HG03039 (cell line): ENCODE results near the gene EXOC6.

Source experiments
- ATAC-seq: cut with Tn5 transposase; IDR thresholded peaks from one replicate; pipeline ENCODE4 v1.9.1; 2021; ENCODE audit warnings: mild to moderate bottlenecking, moderate library complexity; ENCODE audit not compliant: unreplicated experiment

The EXOC6 gene

GRCh38 chr10:93074597-93075368 lies 226.5 kb downstream of the EXOC6 start:
- ATAC-seq = no peak

GRCh38 chr10:93075369-93076221 lies 227.3 kb downstream of the EXOC6 start:
- no peak for ATAC-seq

GRCh38 chr10:93076871-93077270 lies 228.6 kb downstream of the EXOC6 start:
- no peak for ATAC-seq

GRCh38 chr10:93077860-93078337 lies 229.6 kb downstream of the EXOC6 start:
- no peak for ATAC-seq

DNA sequence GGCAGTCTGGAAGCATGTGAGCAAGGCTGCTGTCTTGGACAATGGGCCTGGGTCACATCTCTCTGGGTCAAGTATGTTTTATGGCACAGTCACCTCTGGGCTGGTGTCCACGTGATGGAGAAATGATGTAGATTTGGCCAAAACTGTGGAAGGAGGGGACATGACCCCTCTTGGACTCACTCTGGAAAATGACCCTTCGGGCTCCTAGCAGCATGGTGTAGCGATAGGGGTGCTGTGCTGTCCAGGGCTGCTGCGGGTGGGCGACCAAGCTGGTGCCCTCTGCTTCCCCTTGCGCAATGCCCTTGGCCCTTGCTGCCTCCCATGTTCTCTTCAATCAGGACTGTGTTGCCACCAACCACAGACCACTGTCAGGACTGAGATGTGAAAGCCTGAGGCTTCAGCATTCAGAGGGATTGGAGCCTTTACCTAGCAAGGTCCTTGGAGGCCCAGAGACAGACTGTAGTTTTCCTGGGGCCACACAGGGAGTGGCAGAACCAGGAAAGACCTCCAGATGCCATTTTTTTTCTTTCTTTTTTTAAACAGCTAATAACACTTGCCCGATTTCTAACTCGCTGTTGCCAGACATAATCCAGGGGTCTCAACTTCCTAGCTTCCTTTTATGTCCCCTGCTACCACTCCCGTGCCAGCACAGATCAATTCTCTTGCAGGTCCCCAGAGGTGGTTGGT lies 231.5 kb downstream of the EXOC6 start:
- ATAC-seq = no peak

DNA sequence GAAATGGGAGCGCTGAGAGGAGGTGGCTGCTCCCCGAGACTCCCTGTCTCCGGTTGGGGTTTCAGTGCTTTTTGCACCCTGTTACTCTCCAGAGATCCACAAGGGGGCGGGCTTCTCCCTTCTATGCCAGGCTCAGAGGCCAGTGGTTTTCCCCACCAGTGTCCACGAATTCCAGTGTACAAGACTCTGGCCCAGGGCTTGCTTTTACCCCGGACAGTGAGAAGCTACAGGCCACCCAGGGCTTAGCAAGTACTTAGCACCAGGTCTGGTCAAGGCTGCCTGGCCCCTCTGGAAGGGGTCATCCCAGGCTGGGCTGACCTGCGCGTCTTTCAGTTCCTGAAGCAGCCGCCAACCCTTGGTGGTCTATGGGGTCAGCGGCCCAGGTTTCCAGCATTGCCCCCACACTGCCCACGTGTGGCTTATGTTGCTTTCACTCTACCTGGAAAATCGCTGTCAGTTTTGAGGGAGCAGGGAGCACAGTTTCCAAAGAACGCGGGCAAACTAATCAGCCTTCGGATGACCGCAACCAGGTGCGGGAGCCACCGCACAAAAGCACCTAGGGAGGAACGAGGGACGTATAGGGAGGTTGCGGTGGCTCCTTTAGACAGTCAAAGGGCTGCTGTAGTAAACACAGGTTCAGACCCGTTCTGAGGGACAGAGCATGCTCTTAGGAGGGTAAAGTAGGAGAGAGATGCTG lies 232.2 kb downstream of the EXOC6 start:
- ATAC-seq = no peak

DNA sequence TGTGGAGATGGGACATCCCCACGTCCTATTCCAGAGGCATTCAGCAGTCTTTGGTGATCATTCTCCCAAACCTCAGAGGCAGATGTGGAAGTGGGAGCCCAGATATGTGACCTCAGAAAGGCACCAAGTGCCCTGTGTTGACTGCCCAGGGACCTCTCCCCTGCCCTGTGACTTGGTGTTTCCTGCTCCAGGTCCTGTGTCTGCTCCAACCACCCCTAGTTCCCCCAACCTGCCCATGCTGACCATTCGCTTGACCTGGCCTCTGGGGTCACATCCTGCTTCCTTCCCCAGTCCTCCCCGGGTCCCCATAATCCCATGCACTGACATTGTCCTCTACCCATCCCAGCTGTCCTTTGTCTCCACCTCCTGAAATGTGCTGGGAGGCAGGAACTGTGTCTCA lies 233.0 kb downstream of the EXOC6 start:
- no peak for ATAC-seq

GRCh38 chr10:93081834-93082233 lies 233.5 kb downstream of the EXOC6 start:
- ATAC-seq = no peak

- ATAC-seq = no peak
These were observed 235.6 kb downstream of the EXOC6 start for GRCh38 chr10:93083743-93084539.

GRCh38 chr10:93085272-93085859 lies 237.0 kb downstream of the EXOC6 start:
- no peak for ATAC-seq

GRCh38 chr10:93086289-93086688 lies 238.0 kb downstream of the EXOC6 start:
- no peak for ATAC-seq

DNA sequence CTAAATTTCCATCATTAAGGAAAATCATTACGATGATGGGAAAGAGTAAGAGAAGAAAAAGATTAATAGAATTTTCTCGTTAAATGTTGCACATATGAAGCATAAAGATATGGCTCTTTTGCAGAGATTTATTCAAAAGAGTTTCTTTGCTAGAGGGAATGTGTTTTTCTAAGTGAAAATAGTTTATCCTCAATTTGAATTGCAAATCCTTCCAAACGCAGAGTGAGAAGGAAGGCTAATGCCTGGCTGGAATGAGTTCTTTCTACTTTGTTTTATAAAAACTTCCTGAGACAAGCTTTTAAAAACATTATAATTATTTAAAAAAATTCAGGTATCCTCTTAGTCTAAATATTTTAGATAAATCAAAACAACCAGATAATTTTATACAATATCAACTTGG lies 239.5 kb downstream of the EXOC6 start:
- ATAC-seq = no peak

- ATAC-seq = no peak
These were observed 240.1 kb downstream of the EXOC6 start for GRCh38 chr10:93088466-93088865.

GRCh38 chr10:93090619-93091018 lies 242.3 kb downstream of the EXOC6 start:
- ATAC-seq = no peak

DNA sequence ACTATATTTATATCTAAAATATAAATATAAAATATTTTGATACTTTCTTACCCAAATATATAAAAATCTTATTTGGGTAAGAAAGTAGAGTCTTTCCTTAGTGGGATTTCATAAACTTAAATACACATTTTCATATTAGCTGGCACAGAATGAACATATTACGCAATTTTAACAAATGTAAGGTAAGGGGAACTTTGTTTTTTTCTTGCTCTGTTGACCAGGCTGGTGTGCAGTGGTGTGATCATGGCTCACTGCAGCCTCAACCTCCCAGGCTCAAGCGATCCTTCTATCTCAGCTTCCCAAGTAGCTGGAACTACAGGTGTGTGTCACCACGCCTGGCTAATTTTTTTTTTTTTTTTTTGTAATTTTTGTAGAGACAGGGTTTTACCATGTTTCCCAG lies 243.6 kb downstream of the EXOC6 start:
- no peak for ATAC-seq

DNA sequence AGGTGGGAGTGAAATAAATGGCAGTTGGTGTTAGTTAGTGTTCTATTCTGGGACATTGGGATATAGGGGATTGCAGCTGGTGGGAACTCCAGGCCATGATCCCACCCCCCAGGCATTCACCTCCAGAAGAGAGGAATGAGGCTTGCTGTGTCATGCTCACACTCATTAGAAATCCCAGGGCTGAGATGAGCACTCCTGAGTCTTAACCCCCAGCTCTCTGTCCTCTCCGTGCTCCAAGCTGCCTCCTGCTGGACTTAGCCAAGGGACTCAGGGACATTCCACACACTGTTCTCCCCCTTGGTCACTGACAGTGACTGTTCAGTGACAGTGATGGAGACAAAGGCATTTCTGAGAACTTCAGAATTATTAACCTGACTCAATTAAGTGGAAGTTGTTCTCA lies 246.9 kb downstream of the EXOC6 start:
- no peak for ATAC-seq

- ATAC-seq = no peak
These were observed 248.6 kb downstream of the EXOC6 start for GRCh38 chr10:93096901-93097300.

DNA sequence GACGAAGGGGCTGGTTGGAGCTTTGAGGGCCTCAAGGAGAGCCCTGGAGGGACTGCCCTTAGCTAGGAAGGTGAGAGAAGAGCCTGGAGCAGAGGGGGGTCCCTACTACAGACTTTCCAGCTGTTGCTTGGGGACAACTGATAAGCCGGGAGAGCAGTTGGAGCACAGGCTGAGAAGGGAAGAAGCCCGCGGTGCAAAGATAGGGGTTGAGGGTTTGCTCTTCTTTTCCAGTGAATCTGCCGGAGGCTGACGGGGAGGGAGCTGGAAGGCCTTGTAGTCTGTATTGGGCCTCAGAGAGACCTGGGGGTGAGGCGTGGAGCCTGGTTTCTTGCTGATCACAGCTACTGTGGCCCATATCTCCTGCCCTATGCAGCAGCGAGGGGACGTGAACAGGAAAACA lies 249.1 kb downstream of the EXOC6 start:
- ATAC-seq = no peak

- no peak for ATAC-seq
These were observed 250.5 kb downstream of the EXOC6 start for GRCh38 chr10:93098816-93099215.

- ATAC-seq = no peak
These were observed 251.3 kb downstream of the EXOC6 start for GRCh38 chr10:93099670-93100069.
